ENCODE measurements around the gene EPHB1. TPM values are rescaled to one million over a fixed set of nuclear protein-coding genes. Genes with fewer than 3 reads are reported as not detected.

EPHB1 gene
- total RNA-seq, 4 donors from 2014 or later = 0.30 to 5.3 (median 2.6) TPM

DNA sequence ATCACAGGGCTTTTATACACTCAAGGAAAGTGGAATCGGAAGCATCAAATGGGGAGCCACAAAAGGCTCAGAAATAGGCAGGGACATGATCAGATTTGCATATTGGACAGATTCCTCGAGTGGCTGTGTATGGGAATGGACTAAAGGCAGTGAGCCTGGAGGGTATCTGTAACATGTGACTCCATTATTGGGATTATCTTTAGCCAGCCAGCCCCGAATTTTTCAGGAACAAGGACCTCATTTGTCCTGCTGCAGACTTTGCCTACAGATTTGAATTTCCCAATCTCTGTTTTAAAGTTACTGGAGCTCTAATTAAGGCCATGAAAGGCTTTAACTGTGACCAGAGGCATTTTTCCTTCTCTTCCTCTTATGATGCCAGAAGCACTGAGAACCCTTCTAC is 26.9 kb upstream of the EPHB1 start:
- H3K9me3 ChIP-seq = no peaks in the 10 kb centered on the region

DNA sequence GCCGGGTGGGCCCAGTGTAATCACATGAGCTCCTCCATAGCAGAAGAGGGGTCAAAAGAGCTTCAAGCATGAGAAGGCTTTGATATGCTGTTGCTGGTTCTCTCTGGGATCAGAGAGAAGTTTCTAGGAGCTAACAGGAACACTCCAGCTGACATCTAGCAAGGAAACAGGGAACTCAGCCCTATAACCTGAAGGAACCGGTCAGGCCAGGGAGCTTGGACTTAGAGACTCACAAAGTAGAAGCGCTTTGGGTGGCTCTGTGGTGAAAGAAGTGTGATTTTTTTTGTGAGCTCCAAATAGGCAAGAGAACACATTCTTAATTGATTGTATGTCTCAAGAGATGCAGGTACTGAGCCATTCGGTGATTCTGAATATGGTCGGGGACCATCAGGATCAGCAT is 26.2 kb upstream of the EPHB1 start:
- H3K4me3 ChIP-seq = no peak overlapping the region
- WGBS, 2 donors = 81 to 86% methylated on average over 5 of the region's 5 CpGs
- H3K4me1 ChIP-seq = no peaks in the 10 kb centered on the region
- TF ChIP-seq EP300 (IDR thresholded peaks at IDR 0.05) (no peak), POLR2A (IDR thresholded peaks at IDR 0.05) (no peak)
- TF ChIP-seq, protein P1, sequence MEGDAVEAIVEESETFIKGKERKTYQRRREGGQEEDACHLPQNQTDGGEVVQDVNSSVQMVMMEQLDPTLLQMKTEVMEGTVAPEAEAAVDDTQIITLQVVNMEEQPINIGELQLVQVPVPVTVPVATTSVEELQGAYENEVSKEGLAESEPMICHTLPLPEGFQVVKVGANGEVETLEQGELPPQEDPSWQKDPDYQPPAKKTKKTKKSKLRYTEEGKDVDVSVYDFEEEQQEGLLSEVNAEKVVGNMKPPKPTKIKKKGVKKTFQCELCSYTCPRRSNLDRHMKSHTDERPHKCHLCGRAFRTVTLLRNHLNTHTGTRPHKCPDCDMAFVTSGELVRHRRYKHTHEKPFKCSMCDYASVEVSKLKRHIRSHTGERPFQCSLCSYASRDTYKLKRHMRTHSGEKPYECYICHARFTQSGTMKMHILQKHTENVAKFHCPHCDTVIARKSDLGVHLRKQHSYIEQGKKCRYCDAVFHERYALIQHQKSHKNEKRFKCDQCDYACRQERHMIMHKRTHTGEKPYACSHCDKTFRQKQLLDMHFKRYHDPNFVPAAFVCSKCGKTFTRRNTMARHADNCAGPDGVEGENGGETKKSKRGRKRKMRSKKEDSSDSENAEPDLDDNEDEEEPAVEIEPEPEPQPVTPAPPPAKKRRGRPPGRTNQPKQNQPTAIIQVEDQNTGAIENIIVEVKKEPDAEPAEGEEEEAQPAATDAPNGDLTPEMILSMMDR (IDR thresholded peaks at IDR 0.05) = no peak
- no peak for DNase-seq (ENCODE audit: low spot score in 2 of 2)
- no peak overlapping the region for H3K27ac ChIP-seq
- H3K9me3 ChIP-seq = no peaks in the 10 kb centered on the region
- no peaks in the 10 kb centered on the region for H3K36me3 ChIP-seq
- H3K27me3 ChIP-seq = no peaks in the 10 kb centered on the region

More for the DNA sequence above, 26.9 kb upstream of the EPHB1 start:
- H3K27ac ChIP-seq = no peak overlapping the region
- no peaks in the 10 kb centered on the region for H3K27me3 ChIP-seq
- no peak for DNase-seq (ENCODE audit: low spot score in 2 of 2)
- no peaks in the 10 kb centered on the region for H3K4me1 ChIP-seq
- TF ChIP-seq EP300 (IDR thresholded peaks at IDR 0.05) = no peak
- TF ChIP-seq, protein P1 (IDR thresholded peaks at IDR 0.05) = no peak
- TF ChIP-seq POLR2A (IDR thresholded peaks at IDR 0.05) = no peak
- 59% methylated on average over 3 of the region's 3 CpGs for WGBS, 2 donors
- no peaks in the 10 kb centered on the region for H3K36me3 ChIP-seq
- H3K4me3 ChIP-seq = no peak overlapping the region

DNA sequence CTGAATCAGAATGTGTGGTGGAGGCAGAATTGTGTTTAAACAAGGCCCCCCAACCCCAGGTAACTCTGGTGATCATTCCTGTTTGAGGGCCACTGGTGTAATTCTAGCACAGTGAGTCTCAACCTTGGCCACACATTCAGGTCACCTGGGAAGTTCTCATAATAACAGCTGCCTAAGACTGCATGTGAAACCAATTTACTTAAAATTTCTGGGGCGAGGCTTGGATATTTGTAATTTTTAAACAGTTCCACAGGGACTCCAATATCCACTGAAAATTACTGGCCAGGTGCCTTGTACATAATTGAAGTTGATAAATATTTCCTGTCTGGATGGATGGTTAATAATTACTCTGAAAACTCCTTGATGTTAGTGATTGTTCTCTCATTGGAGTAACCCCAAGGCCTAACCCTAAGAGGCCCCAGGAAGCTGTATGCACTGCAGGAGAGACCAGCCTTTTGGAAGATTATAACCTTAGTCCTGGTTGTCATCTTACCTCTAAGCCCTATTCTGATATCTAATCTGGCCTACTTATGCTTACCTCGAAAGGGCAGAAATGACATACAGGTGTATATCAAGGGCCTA is 25.7 kb upstream of the EPHB1 start:
- no peak overlapping the region for H3K27ac ChIP-seq
- no peak for DNase-seq (ENCODE audit: low spot score in 2 of 2)
- no peaks in the 10 kb centered on the region for H3K4me1 ChIP-seq
- no peaks in the 10 kb centered on the region for H3K27me3 ChIP-seq
- TF ChIP-seq, protein P1 (IDR thresholded peaks at IDR 0.05) = no peak
- no peak for TF ChIP-seq POLR2A (IDR thresholded peaks at IDR 0.05)
- no peak for TF ChIP-seq EP300 (IDR thresholded peaks at IDR 0.05)
- no peaks in the 10 kb centered on the region for H3K9me3 ChIP-seq
- H3K4me3 ChIP-seq = no peak overlapping the region
- no peaks in the 10 kb centered on the region for H3K36me3 ChIP-seq
- 69 to 83% methylated on average over 2 of the region's 2 CpGs for WGBS, 2 donors

DNA sequence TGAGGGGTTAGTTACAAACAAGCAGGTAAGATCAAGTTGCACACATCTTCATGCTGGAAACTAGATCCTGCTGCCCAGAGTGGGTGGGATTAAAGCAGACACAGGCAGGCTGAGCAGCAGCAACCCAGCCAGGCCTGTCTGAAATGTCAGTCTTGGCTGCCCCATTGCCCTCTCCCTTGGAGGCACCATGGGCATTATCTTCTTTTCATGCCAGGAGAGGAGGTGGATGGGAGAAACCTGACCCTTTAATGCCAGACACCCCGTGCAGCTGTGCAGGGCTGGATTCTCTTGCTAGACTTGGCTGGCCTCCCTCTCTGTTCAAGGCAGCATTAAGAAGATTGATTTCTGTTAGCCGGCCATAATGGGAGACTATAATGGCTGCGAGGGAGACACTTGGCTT is 23.0 kb upstream of the EPHB1 start:
- TF ChIP-seq EP300 (IDR thresholded peaks at IDR 0.05) (no peak), POLR2A (IDR thresholded peaks at IDR 0.05) (no peak)
- TF ChIP-seq, protein P1 (IDR thresholded peaks at IDR 0.05) = no peak
- no peaks in the 10 kb centered on the region for H3K36me3 ChIP-seq
- H3K4me1 ChIP-seq = no peaks in the 10 kb centered on the region
- no peaks in the 10 kb centered on the region for H3K9me3 ChIP-seq
- 71 to 84% methylated on average over 3 of the region's 3 CpGs for WGBS, 2 donors
- no peaks in the 10 kb centered on the region for H3K27me3 ChIP-seq
- H3K4me3 ChIP-seq = no peak overlapping the region
- H3K27ac ChIP-seq = no peak overlapping the region
- DNase-seq (ENCODE audit: low spot score in 2 of 2) = no peak

DNA sequence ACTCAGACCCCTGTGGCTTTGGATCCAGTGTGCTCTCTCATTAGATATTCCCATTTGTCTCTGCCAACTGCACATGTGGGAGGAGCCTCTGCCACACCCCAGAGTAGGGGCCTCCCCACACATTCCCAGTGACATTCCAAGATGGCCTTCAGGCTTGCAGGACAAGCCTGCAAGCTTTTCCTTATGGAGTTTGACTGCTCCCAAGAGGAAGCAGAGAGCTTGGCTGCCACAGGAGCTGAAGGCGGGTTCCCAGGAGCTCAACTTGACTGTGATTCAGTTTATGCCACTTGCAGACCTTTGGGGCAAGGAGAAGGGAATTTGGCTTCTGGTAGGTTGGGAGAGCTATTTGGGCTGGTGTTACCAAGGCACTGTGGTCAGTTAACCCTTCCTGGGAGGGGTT is 22.5 kb upstream of the EPHB1 start:
- Histone ChIP-seq H3K4me1 (no peaks in the 10 kb centered on the region), H3K4me3 (no peak overlapping the region), H3K27me3 (no peaks in the 10 kb centered on the region), H3K27ac (no peak overlapping the region), H3K9me3 (no peaks in the 10 kb centered on the region), H3K36me3 (no peaks in the 10 kb centered on the region)
- DNase-seq (ENCODE audit: low spot score in 2 of 2) = no peak
- TF ChIP-seq, protein P1 (IDR thresholded peaks at IDR 0.05) = no peak
- TF ChIP-seq POLR2A (IDR thresholded peaks at IDR 0.05) (no peak), EP300 (IDR thresholded peaks at IDR 0.05) (no peak)
- WGBS, 2 donors = 88 to 100% methylated on average over 1 of the region's 1 CpG
